Peyer's patch (tissue), 4 donors: ENCODE measurements around the gene MAP7D3.

Experiments used
- CTCF ChIP-seq, 6 experiments: fragments of 450-650 bp in 4 of 6; fragments of 200-600 bp in 2 of 6; sonication (generic) in 1 of 6; IDR thresholded peaks; one replicate each; pipeline ENCODE4 v1.5.1; 2017 to 2019; ENCODE audit warnings: antibody characterized with exemption in 6 of 6, mild to moderate bottlenecking in 3 of 6, moderate library complexity in 1 of 6
- POLR2A ChIP-seq, 2 donors: fragments of 450-650 bp; IDR thresholded peaks; one replicate each; pipeline ENCODE4 v1.5.1; 2017; ENCODE audit warnings: antibody characterized with exemption in 2 of 2, mild to moderate bottlenecking in 2 of 2, moderate library complexity in 2 of 2

GRCh38 chrX:136182414-136182813 is 68.8 kb downstream of the MAP7D3 start:
- TF ChIP-seq CTCF (IDR thresholded peaks at IDR 0.05) (no peak), POLR2A (IDR thresholded peaks at IDR 0.05) (no peak)
